Stromal cell of bone marrow (primary cell): Measurements from ENCODE around the gene ARHGAP22.

Source experiments
- DNase-seq: peaks from one replicate; pipeline ENCODE4 v3.0.0-alpha.2; 2012; ENCODE audit warnings: low read depth

The ARHGAP22 gene

DNA sequence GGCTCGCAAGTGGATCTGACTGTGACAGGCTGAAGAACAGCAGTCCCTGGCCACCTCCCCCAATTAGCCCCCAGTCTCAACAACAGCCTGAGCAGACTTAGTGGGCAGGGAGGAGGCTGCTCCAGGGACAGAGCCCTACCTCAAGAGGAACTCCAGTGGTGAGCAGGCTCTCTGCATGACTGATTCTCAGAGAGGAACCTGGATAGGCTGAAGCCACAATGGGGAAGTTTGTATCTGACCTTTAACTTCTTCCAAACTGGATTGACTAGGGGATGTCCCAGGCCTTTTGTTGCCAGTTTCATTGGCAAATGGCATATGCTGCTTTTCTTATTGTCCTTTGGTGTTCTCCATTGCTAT lies 93.0 kb downstream of the ARHGAP22 start:
- no peak for DNase-seq

DNA sequence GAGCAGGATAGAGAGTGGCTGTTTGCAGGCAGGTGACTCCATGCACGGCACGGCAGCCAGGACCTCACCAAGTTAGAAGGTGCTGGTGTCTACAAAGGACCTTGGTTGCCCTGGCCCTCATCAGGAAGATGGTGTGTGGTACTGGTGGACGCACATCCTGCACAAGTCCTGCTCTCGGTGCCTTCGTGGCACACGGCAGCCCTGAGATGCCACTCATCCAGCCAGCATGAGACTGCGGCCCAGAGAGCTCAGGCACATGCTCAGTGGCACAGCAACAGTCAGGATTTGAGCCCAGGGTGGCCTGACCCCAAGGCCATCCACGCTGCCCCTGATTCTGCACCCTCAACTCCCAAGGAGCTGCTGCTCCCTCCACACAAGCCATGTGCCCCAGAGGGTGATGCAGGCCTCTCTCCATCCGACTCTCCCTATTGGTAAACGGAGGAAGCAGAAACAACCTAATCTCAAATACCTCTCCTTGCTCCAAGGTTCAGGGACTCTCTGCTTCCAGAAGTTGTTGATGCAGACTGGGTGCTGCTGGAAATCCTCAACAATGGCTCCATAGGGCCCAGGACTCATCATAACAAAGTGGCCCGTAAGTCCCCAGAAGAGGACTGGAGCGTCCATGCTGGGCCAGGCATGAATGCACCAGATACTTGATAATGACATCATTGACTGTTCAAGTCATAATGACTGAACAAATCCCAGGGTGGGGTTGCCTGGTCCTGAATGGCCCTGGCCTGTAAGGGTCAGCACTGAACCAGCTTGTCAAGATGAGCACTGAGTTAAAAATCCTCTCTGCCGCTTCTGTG lies 93.6 kb downstream of the ARHGAP22 start:
- no peak for DNase-seq

DNA sequence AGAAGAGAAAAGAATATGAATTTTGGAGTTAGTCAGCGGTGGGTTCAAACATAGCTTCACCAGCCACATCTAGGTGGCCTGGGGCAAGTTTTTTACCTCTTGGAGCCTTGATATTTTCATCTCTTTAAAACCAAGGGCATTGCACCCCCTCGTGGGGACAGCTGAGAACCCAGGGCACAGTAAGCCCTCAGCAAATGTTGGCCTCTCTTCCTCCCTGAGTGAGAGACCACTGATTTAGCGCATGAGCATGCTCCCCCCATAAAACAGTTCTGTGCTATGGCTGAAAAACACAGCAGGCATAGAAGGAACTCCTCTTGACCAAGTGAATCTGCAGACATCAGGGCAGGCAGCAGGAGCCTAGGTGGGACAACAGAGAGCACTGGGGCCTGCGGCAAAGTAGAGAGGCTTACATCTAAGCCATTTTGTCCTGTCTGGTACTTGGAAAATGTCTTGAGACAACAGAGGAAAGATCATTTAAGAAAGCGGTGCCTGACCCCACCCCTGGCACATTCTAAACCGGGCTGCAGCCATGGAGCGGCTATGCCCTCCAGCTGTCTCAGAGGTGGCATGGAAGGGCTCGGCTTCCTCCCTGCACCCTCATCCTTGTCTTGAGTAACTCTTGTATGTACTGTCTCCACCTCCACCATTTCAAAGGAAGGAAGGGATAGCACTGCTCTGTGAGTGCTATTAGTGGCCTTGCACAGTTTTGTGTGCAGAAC lies 94.7 kb downstream of the ARHGAP22 start:
- no peak for DNase-seq

DNA sequence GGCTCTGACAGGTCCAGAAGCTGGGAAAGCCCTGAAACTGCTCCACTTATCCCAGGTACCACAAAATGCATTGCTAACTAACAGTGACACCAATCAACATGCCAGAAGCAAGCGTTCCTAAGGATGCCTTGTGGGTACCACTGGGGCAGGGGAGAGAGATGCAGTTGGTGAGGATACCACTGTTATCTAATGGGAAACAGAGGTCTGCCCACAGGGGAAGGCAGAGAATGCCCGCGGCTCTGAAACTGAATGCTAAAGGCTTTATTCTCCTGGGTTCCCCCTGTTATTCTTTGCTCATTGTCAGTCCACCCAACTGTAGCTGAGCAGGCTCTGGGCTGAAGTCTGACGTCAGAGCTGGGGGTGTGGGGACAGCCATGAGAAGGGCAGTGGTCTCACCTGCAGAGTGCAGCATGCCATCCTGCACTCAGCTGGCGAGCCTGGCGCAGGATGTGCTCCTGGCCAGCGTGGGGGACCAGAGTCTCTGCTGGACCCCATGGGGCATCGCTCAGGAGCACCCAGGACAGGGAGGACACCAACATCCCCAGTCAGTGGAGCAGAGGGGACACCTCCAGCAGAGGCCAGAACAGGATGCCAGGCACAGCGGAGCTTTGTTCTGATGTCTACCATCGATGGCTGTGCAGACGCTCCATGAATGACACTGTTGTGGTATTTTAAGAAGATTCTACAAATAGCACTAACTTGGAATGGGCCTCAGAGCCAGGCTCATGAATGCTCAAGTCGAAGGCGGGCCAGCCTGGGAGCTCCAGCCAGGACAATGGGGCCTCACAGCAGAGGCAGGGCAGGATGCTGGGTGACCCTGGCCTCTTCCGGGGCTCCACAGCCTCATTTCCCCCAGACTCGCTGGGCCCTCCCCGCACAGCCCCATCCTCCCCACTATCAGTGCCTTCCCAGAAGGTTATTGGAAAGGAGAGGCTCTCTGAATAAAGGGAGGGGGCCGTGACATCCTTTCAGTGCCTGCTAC lies 95.8 kb downstream of the ARHGAP22 start:
- no peak for DNase-seq

DNA sequence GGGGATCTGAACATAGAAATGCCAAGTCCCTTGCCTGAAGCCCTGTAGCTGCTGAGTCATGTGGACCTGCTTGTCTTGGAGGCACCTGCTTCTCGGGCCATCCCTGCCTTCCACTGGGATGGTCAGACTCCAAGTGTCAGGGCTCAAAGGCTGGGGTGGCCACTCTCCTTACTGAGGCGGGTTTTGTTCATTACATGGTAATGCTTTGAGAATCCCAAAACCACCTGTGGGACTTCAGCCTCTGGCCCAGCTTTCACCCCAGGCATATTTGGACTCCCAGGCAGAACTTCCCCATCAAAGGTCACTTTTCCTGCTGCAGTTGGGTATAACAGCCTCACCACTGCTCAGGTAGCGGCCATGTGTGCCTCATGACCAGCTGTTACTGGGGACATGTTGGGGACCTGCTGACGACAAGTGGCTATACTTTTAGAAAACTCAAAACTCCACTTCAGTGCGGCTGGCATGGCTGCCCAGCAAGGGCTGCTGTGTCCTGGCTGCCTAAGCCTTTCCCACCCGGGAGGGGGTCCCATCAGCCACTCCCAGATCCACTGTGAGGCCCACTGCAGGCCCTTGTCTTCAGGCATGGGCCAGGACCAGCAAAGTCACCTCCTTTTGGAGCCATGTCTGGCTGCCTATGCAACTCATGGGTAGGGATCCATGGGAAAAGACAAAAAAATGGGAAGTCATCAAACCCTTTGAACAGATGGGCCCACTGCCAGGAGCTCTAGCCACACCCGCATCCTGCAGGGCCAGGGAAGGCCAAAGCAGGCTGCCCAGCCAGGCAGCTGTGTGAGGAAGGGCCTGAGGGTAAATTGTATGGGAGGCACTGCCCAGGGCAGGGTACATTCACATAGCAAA lies 96.7 kb downstream of the ARHGAP22 start:
- no peak for DNase-seq

DNA sequence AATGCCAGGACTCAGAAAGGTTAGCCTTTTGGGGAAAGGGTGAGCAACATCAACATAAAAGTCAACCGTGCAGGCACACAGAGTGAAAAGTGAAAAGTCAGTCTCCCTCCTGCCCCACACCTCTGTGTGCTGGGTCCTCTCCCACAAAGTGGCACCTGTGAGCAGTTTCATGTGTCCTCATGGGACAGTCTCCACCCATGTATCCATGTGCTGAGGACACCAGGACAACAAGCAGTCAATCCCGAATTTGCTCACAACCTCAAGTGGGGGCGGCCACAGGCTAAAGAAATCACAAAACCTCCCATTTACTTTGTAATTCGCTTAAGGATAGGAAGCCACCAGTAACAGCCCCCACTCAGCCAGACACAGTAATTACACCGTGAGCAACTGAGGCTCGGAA lies 97.4 kb downstream of the ARHGAP22 start:
- DNase-seq, result no peak

DNA sequence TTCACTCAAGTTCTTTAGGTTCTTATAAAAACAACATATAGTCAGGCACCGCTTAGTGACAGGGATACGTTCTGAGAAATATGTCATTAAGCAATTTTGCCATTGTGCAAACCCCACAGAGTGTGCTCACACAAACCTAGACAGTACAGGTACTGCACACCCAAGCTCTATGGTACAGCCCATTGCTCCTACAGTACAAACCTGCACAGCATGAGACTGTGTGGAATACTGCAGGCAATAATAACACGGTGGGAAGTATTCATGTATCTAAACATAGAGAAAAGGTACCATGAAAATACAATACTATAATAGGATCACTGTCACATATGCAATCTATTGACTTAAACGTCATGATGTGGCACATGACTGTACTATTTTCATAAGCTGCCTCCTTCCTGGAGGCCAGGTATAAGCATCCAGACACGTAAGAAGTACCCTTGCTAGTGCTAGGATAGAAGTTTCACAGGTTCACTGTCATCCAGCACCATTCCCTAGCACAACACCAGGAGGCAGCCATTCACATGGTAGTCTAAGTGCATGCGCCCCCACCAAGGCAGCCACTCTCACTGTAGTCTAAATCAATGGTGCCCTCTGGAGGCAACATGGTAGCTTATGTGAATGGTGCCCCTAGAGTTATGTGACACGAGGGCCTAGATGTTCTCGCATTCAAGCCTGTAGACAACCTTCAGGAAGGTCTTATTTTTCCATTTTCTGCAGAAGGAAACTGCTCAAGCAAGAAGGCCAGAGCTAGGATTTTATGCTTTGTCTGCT lies 98.5 kb downstream of the ARHGAP22 start:
- no peak for DNase-seq

DNA sequence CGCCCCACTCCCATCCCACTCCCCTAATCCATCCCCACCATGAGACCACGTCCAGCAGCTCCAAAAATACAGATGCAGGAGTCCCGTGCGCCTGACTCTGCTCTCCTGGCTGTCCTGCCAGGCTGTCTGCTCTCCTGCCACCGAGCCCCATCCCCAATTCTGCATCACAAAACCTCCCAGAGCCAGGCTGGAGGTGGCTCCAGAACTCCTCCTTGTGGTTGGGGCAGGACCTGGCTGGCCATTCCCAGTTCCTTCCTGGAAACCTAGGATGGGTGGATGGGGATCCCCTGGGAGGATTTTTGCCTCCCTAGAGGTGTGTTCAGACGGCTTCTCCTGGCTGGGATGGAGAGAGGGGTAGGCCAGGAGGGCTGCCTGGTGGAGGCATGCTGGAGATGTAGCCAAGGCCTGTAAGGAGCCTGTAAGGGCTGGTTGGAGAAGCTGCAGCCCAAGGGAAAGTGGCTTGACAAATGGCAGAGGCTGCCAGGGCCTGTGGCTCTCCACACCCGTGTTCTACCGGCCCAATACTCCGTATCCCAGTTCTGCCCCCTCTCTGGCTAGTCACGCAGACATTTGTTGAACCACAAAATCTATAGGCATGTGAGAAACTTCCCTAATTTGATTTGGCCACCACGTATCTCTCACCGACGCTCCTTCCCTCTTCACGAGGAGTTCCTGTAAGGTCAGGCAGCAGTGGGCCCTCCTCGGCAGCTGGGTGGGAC lies 99.3 kb downstream of the ARHGAP22 start:
- no peak for DNase-seq

DNA sequence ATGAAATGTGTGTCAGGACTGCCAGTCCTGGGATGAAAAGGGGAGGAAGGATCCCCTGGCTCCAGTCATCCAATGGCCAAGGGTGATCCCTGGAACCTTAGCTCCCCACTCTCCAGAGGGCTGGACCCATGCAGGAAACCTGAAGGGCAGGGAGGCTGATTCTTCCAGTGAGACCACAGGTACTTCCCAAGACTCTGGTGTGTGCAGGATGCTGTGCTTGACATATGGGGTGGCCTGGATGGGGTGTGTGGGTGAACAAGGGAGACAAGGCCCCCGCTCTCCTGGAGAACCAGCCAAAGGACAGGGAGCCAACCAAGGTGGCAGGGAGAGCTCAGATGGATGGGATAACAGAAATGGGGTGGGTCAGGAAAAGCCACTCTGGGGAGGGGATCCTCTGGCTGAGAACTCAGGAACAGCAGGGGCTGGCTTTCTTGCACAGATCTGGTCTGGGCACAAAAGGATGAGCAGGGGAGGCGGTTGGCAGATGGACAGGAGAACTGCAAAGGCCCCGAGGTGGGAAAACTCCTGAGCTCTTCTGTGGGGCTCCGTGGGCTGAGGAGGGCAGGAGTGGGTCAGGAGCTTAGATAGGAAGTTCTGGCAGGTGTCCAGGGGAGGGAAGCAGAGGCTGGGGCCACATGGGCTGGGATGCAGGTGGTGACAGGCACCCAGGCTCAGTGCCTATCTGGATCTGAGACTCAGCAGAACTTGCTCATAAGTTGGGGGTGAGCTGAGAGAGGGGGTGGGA lies 100.6 kb downstream of the ARHGAP22 start:
- no peak for DNase-seq

DNA sequence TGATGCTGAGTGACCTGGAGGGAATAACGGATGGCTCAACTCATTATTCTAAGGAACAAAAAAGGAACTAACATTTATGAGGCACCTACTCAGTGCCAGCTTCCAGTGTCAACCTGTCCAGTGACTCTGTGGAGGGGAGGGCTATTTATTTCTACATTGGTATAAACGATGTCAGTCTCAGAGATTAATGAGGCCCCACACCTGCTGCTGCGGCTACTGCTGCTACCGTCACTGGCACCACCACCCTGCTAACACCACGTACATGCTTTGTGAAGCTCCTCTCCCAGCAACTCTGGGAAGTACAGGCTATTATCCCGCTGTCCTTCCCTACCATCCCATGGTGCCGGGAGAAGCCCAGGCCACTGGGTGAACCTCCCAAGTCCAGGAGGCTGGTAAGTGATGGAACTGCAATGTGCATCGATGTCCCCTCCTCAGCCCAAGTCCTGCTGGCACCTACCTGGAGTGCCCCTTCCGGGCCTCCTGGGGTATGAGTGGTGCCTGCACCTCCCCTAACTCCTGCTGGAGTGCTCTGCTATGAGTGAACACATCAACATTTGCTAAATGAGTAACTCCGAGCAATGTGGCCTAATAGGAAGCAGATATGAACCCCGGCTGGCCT lies 101.5 kb downstream of the ARHGAP22 start:
- no peak for DNase-seq

DNA sequence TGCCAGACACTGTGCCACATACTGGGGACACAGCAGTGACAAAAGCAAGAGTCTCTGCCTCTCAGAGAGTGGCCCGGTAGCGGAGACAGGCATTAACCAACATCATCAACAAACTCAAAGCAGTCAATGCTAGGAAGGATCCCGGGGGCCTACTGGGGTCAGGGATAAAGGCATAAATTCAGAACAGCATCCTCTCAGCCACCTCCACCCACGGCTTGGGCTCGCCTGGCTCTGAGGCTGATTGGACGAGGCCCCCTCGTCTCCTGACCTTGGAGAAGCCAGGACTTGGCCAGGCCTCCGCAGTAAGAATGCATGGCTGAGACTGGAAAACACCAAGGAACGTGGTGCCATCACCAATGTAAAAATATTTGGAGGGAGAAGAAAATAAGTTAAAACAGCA lies 102.1 kb downstream of the ARHGAP22 start:
- no peak for DNase-seq

DNA sequence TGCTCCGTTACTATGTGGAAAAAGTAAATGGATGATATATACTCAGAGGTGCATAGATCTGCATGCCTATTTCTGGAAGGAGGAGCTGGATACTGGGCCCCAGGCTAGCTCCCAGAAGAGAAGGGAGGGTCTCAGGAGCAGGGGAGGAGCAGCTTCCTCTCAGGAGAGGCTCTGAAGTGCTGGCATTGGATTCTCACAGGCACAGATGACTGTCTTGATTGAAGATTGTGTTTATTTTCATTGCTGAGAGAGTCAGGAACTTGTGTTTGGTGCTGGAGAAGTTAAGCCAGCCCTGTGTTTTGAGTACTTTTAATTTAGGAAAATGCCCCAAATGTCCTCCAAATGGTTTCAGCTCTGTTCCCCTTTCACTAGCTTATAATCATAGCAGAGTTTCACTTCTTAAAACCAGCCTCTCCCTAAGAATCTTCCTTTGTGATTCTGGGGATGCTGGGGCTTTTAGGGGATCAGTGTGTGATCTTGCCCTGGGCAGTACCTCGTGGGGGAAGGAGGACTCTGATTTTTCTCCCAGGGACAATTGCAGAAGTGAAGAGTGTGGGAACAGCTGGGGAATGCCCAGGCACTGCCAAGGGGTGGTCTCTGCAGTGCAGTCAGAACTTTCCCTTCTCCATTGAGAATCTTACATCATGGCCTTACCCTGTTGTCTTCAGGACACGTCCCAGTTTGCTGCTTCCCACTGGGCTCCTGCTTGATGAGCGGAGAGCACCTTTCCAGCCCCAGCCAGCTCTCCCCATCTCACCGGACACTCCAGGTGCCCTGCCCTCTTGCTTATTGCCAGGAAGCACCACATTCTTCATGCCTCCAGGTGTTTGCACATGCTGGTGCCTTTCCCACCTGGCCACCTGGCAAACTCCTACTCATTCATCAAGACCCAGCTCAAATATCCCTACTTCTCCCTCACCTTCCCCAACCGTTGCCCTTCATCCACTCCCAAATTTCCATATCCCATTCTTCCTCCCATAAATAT lies 102.8 kb downstream of the ARHGAP22 start:
- DNase-seq, result no peak

DNA sequence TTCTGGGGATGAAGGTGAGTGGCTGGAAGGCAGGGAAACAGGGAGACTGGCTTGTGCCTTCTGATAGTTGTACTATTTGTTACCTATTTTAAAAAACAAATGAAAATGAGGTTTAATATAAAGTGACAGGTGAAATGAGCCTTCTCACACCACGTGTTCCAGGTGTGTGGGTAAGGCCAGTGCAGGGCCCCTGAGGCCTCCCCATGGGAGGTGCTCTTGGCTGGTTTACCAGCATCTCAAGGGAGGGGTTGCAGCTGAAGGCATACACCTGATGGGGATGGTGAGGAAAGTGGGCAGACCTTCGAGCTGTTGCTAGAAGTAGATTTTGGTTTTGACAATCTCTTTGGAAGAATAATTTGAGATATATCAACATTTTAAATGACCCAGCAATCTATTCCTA lies 103.6 kb downstream of the ARHGAP22 start:
- DNase-seq, result no peak

DNA sequence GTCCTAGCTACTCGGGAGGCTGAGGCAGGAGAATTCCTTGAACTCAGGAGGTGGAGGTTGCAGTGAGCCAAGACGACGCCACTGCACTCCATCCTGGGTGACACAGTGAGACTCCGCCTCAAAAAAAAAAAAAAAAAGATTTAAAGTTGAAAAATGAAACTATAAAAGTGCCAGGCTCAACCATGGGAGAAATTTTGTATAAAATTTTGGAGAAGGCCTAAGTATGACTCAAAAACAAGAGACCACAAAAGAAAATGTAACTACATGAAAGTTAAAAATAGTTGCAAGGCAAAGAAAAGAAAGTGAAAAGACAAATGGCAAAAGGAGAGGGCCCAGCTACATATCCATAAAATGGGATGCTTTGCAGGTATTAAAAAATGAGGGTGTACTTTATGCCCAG lies 104.1 kb downstream of the ARHGAP22 start:
- peak; percentile 12 for DNase-seq

DNA sequence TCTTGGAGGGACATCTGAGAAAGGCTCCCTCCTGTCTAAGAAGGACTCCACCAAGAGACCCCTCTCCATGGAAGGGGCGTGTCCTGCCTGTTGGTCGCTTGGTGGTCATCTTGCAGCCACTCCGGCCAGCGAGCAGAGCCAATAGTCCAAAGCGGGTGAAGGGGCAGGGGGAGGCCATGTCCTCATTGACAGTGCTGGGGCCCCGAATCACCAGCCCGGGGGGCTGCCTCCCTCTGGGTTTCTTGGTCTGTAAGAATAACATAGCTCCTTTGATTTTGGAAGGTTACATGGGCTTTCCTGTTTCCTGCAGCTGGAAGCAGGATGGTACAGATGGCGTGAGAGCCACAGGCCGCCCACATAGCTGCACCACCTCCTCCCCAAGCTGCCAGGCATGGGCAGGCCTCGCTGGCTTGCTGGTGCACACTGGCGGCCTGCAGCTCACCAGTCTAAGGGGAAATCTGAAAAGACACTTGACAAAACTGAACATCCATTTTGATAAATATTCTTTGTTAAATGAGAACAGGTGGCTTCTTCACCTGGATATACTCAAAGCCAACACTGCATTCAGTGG lies 105.8 kb downstream of the ARHGAP22 start:
- DNase-seq, result no peak

DNA sequence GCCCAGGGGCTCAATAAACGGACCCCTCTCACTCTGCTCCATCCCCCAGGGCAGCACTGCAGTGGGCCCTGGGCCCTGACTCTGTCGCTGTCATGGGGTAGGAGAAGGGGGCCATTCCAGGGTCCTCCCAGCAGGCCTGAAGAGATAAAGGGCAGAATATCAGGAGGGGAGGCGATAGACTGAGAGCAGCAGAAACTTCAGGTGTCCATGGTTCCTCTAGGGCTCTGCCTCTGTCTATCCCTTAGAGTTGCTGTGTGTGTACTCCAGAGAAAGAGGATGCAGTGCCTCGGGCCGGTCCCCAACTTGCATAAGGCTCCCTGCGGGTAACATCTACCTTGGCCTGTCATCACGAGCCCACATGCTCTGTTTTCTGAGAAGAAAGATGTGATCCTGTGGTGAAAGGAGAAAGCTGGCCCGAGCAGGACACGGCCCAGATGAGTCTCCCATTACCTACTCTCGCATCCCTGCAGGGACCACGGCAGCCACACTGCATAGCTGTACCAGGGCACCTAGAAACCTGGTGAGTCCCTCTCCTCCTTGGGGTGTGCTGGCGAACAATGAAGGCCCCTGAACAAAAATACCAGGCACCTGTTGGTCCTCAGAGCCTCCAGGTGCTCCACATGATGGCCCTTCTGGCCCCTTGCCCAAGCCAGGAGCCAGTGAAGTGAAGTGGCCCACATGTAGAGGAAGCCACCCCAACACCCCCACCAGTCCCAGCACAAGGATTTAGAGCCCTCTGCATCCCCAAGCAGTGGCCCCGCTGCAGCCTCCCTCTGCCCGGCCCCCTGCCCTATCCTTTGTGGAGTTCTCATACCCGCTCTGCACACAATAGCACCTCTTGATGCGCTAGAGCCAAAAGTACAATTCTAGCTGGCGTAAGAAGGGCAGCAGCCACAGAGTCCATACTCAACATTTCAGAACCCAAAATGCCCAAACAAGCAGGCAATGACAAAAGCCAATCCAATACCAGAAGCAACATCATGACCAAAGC lies 106.8 kb downstream of the ARHGAP22 start:
- DNase-seq, result no peak
